ENCODE measurements around the gene COPS2.
A peak's percentile ranks its signal among the peaks of the same experiment; 100 is the strongest.

Gene COPS2

DNA sequence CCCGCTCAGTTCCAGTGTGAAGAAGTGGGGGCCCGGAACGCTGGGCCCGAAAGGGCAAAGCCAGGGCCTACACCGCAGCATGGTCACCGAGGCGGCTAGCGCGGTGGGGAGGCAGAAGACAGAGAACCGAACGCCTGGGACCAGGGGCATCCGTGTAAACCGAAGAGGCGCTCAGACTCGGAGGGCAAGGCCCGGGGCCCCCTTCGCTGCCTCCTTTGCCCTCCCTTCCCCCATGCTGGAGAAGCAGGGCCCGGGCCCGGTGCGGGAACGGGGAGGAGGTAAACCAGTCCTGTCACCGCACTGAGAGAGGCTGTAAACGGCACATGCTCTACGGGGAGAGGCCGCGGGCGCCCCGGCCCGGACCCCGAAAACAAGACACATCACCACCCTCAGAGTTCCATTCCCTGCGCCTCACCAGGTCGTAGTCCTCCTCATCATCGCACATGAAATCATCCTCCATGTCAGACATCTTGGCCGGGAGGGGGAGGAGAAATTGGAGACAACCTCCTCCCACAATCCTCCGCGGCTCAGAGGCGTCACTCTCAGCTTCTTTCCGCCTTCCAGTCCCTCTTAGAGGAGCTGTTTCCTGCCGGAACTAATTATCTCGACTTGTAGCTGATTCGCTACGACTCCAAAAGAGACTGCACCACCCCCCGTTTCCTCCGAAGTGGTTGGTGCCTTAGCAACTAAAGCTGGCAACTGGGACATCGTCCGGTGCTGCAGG is at the start of gene COPS2:
Gene COPS2, minus strand, starts transcription at position 490 of the 724 bp plus-strand sequence. Its CDS starts 21 bp downstream, at position 469.
- Histone ChIP-seq H3K27me3 (ENCODE audit: control insufficient read depth in 1 of 2, insufficient read depth in 2 of 2, low read length in 2 of 2) (no peaks in the 10 kb centered on the region), H3K4me1 (ENCODE audit: control insufficient read depth in 1 of 2, insufficient read depth in 2 of 2, low read length in 2 of 2) (peaks cover 6 to 17% of the 10 kb centered on the region in 2 donors), H3K4me3 (ENCODE audit: low read depth in 1 of 2, low read length in 2 of 2) (peak within 1 kb of the TSS; percentile 93 to 94), H3K36me3 (ENCODE audit: control insufficient read depth in 1 of 2, insufficient read depth in 2 of 2, low read length in 2 of 2) (no peaks in the 10 kb centered on the region), H3K27ac (ENCODE audit: low read depth, low read length) (peak within 1 kb of the TSS; percentile 69), H3K9ac (ENCODE audit: low read depth in 1 of 2, low read length in 2 of 2) (peak within 1 kb of the TSS; percentile 95 to 96), H3K9me3 (ENCODE audit: control insufficient read depth in 1 of 2, low read length in 2 of 2) (no peaks in the 10 kb centered on the region)

DNA sequence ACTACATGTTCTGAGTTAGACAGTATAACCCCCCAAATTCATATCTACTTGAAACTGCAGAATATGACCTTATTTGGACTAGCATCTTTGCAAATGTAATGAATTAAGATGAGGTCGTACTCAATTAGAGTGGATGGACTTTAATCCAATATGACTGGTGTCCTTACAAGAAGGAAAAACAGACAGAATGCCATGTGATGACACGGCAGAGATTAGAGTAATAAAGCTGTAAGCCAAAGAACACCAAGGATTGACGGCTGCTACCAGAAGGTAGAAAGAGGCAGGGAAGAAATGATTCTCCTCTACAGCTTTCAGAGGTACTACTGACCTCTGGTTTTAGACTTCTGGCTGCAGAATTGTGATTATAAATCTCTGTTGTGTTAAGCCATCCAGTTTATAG is 44.9 kb upstream of the COPS2 start:
- Histone ChIP-seq H3K4me3 (ENCODE audit: low read depth in 1 of 2, low read length in 2 of 2) (no peak overlapping the region), H3K4me1 (ENCODE audit: control insufficient read depth in 1 of 2, insufficient read depth in 2 of 2, low read length in 2 of 2) (peaks cover 0 to 4% of the 10 kb centered on the region in 2 donors), H3K9me3 (ENCODE audit: control insufficient read depth in 1 of 2, low read length in 2 of 2) (no peaks in the 10 kb centered on the region), H3K27me3 (ENCODE audit: control insufficient read depth in 1 of 2, insufficient read depth in 2 of 2, low read length in 2 of 2) (no peaks in the 10 kb centered on the region), H3K36me3 (ENCODE audit: control insufficient read depth in 1 of 2, insufficient read depth in 2 of 2, low read length in 2 of 2) (peaks cover 0 to 7% of the 10 kb centered on the region in 2 donors), H3K27ac (ENCODE audit: low read depth, low read length) (no peak overlapping the region), H3K9ac (ENCODE audit: low read depth in 1 of 2, low read length in 2 of 2) (no peak overlapping the region)

GRCh38 chr15:49199666-49200065 is 44.3 kb upstream of the COPS2 start:
- Histone ChIP-seq H3K36me3 (ENCODE audit: control insufficient read depth in 1 of 2, insufficient read depth in 2 of 2, low read length in 2 of 2) (peaks cover 0 to 7% of the 10 kb centered on the region in 2 donors), H3K27ac (ENCODE audit: low read depth, low read length) (no peak overlapping the region), H3K4me1 (ENCODE audit: control insufficient read depth in 1 of 2, insufficient read depth in 2 of 2, low read length in 2 of 2) (peaks cover 0 to 4% of the 10 kb centered on the region in 2 donors), H3K4me3 (ENCODE audit: low read depth in 1 of 2, low read length in 2 of 2) (no peak overlapping the region), H3K9me3 (ENCODE audit: control insufficient read depth in 1 of 2, low read length in 2 of 2) (no peaks in the 10 kb centered on the region), H3K9ac (ENCODE audit: low read depth in 1 of 2, low read length in 2 of 2) (no peak overlapping the region), H3K27me3 (ENCODE audit: control insufficient read depth in 1 of 2, insufficient read depth in 2 of 2, low read length in 2 of 2) (no peaks in the 10 kb centered on the region)

GRCh38 chr15:49196856-49197255 is 41.5 kb upstream of the COPS2 start:
- Histone ChIP-seq H3K4me3 (ENCODE audit: low read depth in 1 of 2, low read length in 2 of 2) (no peak overlapping the region), H3K36me3 (ENCODE audit: control insufficient read depth in 1 of 2, insufficient read depth in 2 of 2, low read length in 2 of 2) (no peaks in the 10 kb centered on the region), H3K9me3 (ENCODE audit: control insufficient read depth in 1 of 2, low read length in 2 of 2) (no peaks in the 10 kb centered on the region), H3K27ac (ENCODE audit: low read depth, low read length) (no peak overlapping the region), H3K9ac (ENCODE audit: low read depth in 1 of 2, low read length in 2 of 2) (no peak overlapping the region), H3K4me1 (ENCODE audit: control insufficient read depth in 1 of 2, insufficient read depth in 2 of 2, low read length in 2 of 2) (peaks cover 0 to 4% of the 10 kb centered on the region in 2 donors), H3K27me3 (ENCODE audit: control insufficient read depth in 1 of 2, insufficient read depth in 2 of 2, low read length in 2 of 2) (no peaks in the 10 kb centered on the region)

DNA sequence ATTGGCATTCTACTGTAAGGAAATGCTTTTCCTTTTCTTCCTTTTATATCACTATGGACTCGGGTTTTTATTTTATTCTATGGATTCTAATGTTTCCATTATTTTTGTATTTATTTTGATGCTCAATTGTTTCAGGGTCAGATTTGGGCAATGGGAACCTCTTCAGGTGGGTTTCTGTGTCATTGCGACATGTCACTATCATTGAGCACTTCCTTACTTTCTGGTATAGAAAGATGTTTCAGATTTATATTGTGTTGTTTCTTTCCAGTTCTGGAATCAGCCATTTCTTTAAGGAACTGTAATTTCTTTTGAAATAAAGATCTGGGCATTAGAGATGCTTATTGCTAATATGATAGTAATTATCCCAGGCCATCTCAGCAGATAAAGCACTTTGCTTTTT is 36.5 kb upstream of the COPS2 start:
- H3K27ac ChIP-seq (ENCODE audit: low read depth, low read length), result no peak overlapping the region
- H3K36me3 ChIP-seq (ENCODE audit: control insufficient read depth in 1 of 2, insufficient read depth in 2 of 2, low read length in 2 of 2), result no peaks in the 10 kb centered on the region
- H3K9me3 ChIP-seq (ENCODE audit: control insufficient read depth in 1 of 2, low read length in 2 of 2), result no peaks in the 10 kb centered on the region
- no peak overlapping the region for H3K4me3 ChIP-seq (ENCODE audit: low read depth in 1 of 2, low read length in 2 of 2)
- no peak overlapping the region for H3K9ac ChIP-seq (ENCODE audit: low read depth in 1 of 2, low read length in 2 of 2)
- no peaks in the 10 kb centered on the region for H3K27me3 ChIP-seq (ENCODE audit: control insufficient read depth in 1 of 2, insufficient read depth in 2 of 2, low read length in 2 of 2)
- no peaks in the 10 kb centered on the region for H3K4me1 ChIP-seq (ENCODE audit: control insufficient read depth in 1 of 2, insufficient read depth in 2 of 2, low read length in 2 of 2)

DNA sequence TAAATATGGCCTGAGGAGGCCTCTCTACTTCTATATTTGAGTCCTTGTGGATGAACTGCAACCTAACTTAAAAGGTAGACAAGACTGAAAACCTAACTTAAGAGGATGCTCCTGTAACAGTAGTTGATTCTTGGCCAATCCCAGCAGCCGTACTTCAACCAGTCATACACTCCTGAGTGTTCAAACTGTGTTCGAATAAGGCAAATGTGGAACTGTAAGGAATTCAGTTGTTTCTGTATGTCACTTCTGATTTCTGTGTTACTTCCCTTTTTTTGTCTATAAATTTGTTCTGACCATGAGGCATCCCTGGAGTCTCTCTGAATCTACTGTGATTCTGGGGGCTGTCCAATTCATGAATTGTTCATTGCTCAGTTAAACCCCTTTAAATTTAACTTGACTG is 35.2 kb upstream of the COPS2 start:
- Histone ChIP-seq H3K4me3 (ENCODE audit: low read depth in 1 of 2, low read length in 2 of 2) (no peak overlapping the region), H3K4me1 (ENCODE audit: control insufficient read depth in 1 of 2, insufficient read depth in 2 of 2, low read length in 2 of 2) (peaks cover 0 to 4% of the 10 kb centered on the region in 2 donors), H3K9ac (ENCODE audit: low read depth in 1 of 2, low read length in 2 of 2) (no peak overlapping the region), H3K27me3 (ENCODE audit: control insufficient read depth in 1 of 2, insufficient read depth in 2 of 2, low read length in 2 of 2) (no peaks in the 10 kb centered on the region), H3K9me3 (ENCODE audit: control insufficient read depth in 1 of 2, low read length in 2 of 2) (no peaks in the 10 kb centered on the region), H3K36me3 (ENCODE audit: control insufficient read depth in 1 of 2, insufficient read depth in 2 of 2, low read length in 2 of 2) (no peaks in the 10 kb centered on the region), H3K27ac (ENCODE audit: low read depth, low read length) (no peak overlapping the region)

DNA sequence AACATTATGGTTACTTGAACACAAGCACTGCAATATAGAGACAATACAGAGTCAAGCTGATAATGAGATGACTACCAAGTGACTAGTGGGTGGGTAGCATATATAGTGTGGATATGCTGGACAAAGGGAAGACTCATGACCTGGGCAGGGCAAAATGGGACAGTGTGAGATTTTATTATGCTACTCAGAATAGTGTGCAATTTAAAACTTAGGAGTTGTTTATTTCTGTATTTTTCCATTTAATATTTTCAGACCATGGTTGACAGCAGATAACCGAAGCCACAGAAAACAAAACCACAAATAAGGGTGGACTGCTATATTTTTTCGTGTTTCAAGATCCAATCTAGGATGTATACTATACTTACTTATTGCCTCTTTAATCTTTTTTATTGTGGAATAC is 34.2 kb upstream of the COPS2 start:
- Histone ChIP-seq H3K4me1 (ENCODE audit: control insufficient read depth in 1 of 2, insufficient read depth in 2 of 2, low read length in 2 of 2) (peaks cover 0 to 6% of the 10 kb centered on the region in 2 donors), H3K4me3 (ENCODE audit: low read depth in 1 of 2, low read length in 2 of 2) (no peak overlapping the region), H3K27me3 (ENCODE audit: control insufficient read depth in 1 of 2, insufficient read depth in 2 of 2, low read length in 2 of 2) (no peaks in the 10 kb centered on the region), H3K9me3 (ENCODE audit: control insufficient read depth in 1 of 2, low read length in 2 of 2) (no peaks in the 10 kb centered on the region), H3K36me3 (ENCODE audit: control insufficient read depth in 1 of 2, insufficient read depth in 2 of 2, low read length in 2 of 2) (no peaks in the 10 kb centered on the region), H3K27ac (ENCODE audit: low read depth, low read length) (no peak overlapping the region), H3K9ac (ENCODE audit: low read depth in 1 of 2, low read length in 2 of 2) (no peak overlapping the region)

DNA sequence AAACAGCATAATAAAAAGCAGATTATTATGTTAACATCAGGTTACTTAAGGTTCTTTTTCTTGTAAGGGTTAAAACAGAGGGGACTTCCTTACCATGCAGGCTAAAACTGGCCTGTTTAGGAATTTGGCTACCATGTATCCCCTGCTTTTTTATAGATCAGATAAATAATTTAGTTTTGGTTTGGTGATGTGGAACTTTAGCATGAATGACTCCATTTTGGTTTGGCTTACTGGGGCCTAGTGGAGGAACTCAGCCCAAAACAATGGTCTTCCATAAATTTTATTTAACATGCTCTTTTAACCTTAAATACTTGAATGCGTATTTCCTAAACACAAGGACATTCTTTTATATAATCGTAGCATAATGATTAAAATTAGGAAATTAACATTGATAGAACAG is 33.5 kb upstream of the COPS2 start:
- no peak overlapping the region for H3K27ac ChIP-seq (ENCODE audit: low read depth, low read length)
- H3K9ac ChIP-seq (ENCODE audit: low read depth in 1 of 2, low read length in 2 of 2), result no peak overlapping the region
- peaks cover 0 to 6% of the 10 kb centered on the region in 2 donors for H3K4me1 ChIP-seq (ENCODE audit: control insufficient read depth in 1 of 2, insufficient read depth in 2 of 2, low read length in 2 of 2)
- H3K9me3 ChIP-seq (ENCODE audit: control insufficient read depth in 1 of 2, low read length in 2 of 2), result no peaks in the 10 kb centered on the region
- H3K27me3 ChIP-seq (ENCODE audit: control insufficient read depth in 1 of 2, insufficient read depth in 2 of 2, low read length in 2 of 2), result no peaks in the 10 kb centered on the region
- H3K4me3 ChIP-seq (ENCODE audit: low read depth in 1 of 2, low read length in 2 of 2), result no peak overlapping the region
- no peaks in the 10 kb centered on the region for H3K36me3 ChIP-seq (ENCODE audit: control insufficient read depth in 1 of 2, insufficient read depth in 2 of 2, low read length in 2 of 2)

GRCh38 chr15:49187549-49188245 is 32.3 kb upstream of the COPS2 start:
- Histone ChIP-seq H3K4me3 (ENCODE audit: low read depth in 1 of 2, low read length in 2 of 2) (no peak overlapping the region), H3K9ac (ENCODE audit: low read depth in 1 of 2, low read length in 2 of 2) (no peak overlapping the region), H3K27ac (ENCODE audit: low read depth, low read length) (no peak overlapping the region), H3K4me1 (ENCODE audit: control insufficient read depth in 1 of 2, insufficient read depth in 2 of 2, low read length in 2 of 2) (peaks cover 0 to 6% of the 10 kb centered on the region in 2 donors), H3K9me3 (ENCODE audit: control insufficient read depth in 1 of 2, low read length in 2 of 2) (no peaks in the 10 kb centered on the region), H3K27me3 (ENCODE audit: control insufficient read depth in 1 of 2, insufficient read depth in 2 of 2, low read length in 2 of 2) (no peaks in the 10 kb centered on the region), H3K36me3 (ENCODE audit: control insufficient read depth in 1 of 2, insufficient read depth in 2 of 2, low read length in 2 of 2) (no peaks in the 10 kb centered on the region)

GRCh38 chr15:49185473-49185872 is 30.1 kb upstream of the COPS2 start:
- H3K9me3 ChIP-seq (ENCODE audit: control insufficient read depth in 1 of 2, low read length in 2 of 2), result no peaks in the 10 kb centered on the region
- H3K4me1 ChIP-seq (ENCODE audit: control insufficient read depth in 1 of 2, insufficient read depth in 2 of 2, low read length in 2 of 2), result peaks cover 0 to 6% of the 10 kb centered on the region in 2 donors
- H3K27me3 ChIP-seq (ENCODE audit: control insufficient read depth in 1 of 2, insufficient read depth in 2 of 2, low read length in 2 of 2), result no peaks in the 10 kb centered on the region
- no peak overlapping the region for H3K4me3 ChIP-seq (ENCODE audit: low read depth in 1 of 2, low read length in 2 of 2)
- no peaks in the 10 kb centered on the region for H3K36me3 ChIP-seq (ENCODE audit: control insufficient read depth in 1 of 2, insufficient read depth in 2 of 2, low read length in 2 of 2)
- H3K9ac ChIP-seq (ENCODE audit: low read depth in 1 of 2, low read length in 2 of 2), result no peak overlapping the region
- H3K27ac ChIP-seq (ENCODE audit: low read depth, low read length), result no peak overlapping the region
